HG02678 (cell line): ENCODE data around the gene SELENOM.
A peak's percentile ranks its signal among the peaks of the same experiment; 100 is the strongest.

Experiments used
- ATAC-seq: cut with Tn5 transposase; IDR thresholded peaks from one replicate; pipeline ENCODE4 v1.9.1; 2021; ENCODE audit warnings: mild to moderate bottlenecking, moderate library complexity; ENCODE audit not compliant: unreplicated experiment

The SELENOM gene, protein sequence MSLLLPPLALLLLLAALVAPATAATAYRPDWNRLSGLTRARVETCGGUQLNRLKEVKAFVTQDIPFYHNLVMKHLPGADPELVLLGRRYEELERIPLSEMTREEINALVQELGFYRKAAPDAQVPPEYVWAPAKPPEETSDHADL

DNA sequence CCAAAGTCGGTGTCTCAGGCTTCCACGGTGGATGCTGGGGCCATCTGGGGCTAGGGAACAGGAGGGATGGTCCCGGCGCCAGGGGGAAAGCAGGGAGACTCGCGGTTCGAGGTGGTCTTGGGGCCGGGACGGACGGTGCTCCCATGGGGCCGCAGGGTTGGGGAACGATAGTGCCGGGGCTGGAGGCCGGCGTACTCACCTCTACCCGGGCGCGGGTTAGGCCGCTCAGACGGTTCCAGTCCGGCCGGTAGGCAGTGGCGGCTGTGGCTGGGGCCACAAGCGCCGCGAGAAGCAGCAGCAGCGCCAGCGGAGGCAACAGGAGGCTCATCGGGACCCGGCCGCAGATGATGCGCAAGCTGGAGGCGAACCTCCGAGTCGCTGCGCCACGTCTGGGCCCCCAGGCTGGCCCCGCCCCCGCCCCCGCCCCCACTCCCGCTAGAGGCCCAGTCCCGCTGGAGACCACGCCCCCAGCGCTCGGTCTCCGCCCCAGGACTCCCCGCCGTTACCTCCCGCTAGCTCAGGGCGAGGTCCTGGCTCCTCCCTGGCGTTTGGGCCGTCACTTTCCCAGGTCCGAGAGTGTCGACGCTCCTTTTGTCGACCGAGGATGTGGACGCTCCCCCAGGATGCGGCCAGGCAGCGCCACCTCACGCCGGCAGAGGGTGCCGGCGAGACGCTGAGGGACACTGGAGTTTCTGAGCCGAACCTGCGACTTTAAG is at the start of gene SELENOM:
SELENOM (minus strand) TSS at position 391 of the 716 bp plus-strand sequence; CDS start at position 328, 63 bp downstream.
- peak; percentile 84 for ATAC-seq

DNA sequence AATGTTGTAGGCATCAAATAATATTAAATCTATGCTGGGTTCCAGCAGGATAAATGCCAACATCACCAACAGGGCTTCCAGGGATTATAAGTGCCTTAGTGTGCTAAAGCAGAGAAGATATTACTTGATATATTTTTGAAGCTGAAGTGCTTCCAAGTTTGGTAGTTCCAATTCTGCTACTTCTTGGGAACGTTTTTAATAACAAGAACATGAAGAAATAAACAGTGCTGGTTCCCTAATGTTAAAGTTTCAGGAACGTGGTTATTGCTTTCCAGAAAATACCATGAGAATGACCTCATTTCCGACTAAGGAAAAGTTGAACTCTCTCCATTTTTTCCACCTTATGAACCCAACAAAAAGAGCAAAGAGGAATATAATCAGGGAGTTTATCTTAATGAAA is 48.1 kb upstream of the SELENOM start:
- ATAC-seq: no peak

GRCh38 chr22:31154975-31155374 is 47.6 kb upstream of the SELENOM start:
- ATAC-seq: no peak

GRCh38 chr22:31153357-31153756 is 46.0 kb upstream of the SELENOM start:
- no peak for ATAC-seq

DNA sequence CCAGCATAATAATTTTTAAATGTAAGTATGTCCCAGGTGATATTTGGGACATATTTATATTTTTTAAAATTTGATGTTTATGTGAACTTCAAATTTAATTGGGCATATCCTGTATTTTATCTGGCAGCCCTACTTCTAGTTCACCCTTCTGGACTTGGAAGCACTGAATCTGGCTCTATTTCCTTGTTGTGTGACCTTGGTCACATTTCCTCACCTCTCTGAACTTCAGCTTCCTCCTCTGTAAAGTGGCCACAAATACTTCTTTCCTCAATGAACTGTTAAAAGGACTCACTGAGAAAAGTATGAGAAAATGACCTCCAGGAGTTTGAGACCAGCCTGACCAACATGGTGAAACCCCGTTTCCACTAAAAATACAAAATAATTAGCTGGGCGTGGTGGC is 44.5 kb upstream of the SELENOM start:
- ATAC-seq: no peak

- no peak for ATAC-seq
Observed at GRCh38 chr22:31150615-31151014, 43.2 kb upstream of the SELENOM start.

GRCh38 chr22:31148953-31149627 is 41.7 kb upstream of the SELENOM start:
- no peak for ATAC-seq

DNA sequence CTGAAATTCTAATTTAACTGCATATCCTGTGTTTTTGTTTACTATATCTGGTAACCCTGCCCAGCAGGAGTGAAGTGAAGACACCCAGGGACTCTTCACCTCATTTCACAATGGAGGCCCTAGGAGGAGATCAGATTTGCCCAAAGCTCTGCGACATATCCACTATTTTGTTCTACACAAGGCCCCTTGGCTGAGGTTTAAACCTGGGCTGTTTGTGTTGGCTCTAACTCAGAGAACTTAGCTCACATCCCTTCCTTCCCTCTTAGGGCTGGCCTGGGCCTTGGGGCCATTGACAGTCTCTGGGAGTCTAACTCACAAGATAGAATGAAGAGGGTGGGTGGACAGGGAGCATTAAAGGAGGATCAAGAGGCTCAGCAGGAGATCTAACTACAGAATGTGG is 41.1 kb upstream of the SELENOM start:
- no peak for ATAC-seq

- no peak for ATAC-seq
Observed at GRCh38 chr22:31144223-31144622, 36.9 kb upstream of the SELENOM start.

DNA sequence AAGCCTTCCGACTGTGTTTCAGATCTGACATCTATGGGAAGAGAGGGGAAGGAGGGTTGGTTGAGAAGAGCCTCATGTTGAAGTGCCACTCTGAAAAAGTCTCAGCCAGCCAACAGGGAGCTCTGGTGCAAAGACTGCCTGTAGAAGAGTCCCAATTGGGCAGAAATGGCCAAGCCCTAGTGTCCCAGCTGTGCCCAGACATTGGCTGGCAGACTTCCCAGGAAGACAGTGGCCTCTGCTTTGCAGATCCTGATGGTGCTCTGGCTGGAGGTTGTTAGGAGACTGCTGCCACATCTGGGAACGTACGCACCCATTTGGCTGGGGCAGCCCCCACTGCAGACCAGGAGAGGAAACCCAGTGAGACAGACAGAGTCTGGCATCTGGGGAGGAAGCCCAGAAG is 36.2 kb upstream of the SELENOM start:
- ATAC-seq: no peak

DNA sequence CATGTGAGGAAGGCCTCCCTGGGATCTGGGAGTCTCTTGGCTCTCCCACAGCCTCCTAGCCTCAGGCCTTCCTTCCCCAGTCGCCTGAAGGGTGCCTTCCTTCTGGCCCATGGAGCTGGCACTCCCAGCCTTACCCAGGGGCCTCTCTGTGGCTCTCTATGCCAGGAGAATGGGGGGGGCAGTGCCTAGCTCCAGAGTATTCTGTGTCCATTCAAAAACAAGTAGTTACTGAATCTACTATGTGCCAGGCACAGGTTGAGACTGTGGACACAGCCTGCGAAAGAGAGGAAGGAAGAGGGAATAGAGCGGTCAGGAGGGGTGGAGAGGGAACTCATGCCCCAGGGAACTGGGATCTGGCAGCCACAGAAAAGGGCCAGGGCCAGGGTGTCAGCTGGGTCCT is 35.7 kb upstream of the SELENOM start:
- ATAC-seq: no peak

- ATAC-seq: no peak
Observed at GRCh38 chr22:31142285-31142684, 34.9 kb upstream of the SELENOM start.

DNA sequence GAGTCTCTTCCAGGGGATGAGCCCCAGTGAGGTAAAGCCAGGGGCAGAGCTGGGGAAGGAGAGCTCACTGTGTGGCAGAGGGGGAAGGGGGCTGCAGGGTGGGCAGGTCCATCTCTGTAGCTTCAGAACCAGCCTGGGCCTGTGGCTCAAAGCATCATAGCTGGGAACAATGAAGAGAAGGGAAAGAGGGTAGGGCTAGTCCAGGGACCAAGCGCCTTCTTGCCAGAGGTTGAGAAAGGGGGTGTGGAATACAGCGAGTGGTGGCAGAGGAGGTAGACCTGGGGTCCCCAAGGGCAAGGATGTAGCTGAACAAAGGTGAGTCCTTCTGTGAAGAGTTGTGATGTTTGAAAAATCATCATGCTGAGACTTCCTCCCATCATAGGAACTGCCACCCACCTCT is 34.2 kb upstream of the SELENOM start:
- ATAC-seq: no peak

DNA sequence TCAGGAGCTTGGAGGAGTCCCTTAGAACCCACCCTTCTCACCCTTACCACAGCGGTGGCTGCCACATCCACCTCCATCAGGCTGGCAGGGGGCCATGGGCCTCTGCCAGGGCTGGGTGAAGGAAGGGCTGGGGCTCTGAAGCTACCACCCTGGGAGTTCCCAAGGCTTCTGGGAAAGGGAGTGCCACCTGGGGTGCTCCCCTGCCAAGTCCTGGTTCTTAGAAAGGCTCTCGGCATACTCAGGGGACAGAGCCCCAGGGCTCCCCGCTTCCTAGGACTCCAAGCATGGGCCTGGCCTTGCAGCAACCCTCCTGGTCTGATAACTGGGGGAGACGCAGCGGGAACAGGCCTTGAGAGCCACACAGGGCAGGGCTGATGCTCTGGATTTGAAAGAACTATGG is 33.4 kb upstream of the SELENOM start:
- ATAC-seq: no peak

GRCh38 chr22:31139866-31140716 is 32.7 kb upstream of the SELENOM start, which contains the start of gene PLA2G3:
PLA2G3 (minus strand) TSS chr22:31140508; CDS start chr22:31140354, 154 bp downstream.
- no peak for ATAC-seq

DNA sequence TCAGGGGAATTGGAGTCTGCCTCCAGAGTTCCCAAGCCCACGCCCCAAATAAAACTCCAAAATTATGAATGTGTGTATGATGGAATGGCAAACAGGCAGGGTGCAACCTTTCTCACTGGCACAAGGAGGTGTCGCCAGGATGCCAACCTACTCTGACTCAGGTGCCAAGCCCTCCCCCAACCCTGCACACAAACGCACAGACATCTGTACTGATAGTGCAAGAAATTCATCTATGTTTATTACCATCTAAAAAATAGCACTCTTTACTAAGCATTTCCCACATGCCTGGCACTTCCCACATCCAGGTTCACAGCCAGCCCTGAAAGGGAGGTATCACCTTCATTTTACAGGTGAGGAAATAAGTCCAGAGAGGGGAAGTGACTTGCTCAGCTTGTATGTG is 31.7 kb upstream of the SELENOM start:
- ATAC-seq: no peak

DNA sequence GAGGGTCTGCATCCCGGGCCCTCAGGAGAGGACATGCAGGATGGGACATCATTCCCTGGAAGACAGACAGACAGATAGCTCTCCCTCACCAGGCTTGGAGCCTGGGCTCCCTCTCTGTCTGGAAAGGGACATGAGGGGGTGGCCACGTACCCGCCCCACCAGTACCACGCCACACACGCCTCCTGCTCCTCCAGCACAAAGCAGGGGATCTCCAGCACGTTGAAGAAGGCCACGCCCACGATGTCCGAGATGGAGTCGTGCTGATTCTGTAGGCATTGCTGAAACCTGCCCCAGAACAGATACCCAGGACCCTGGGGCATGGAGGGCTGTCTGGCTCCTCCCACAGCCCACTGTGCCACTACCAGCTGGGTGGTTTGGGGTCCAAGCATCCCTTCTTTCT is 30.8 kb upstream of the SELENOM start:
- no peak for ATAC-seq

GRCh38 chr22:31137721-31138120 is 30.4 kb upstream of the SELENOM start:
- no peak for ATAC-seq

DNA sequence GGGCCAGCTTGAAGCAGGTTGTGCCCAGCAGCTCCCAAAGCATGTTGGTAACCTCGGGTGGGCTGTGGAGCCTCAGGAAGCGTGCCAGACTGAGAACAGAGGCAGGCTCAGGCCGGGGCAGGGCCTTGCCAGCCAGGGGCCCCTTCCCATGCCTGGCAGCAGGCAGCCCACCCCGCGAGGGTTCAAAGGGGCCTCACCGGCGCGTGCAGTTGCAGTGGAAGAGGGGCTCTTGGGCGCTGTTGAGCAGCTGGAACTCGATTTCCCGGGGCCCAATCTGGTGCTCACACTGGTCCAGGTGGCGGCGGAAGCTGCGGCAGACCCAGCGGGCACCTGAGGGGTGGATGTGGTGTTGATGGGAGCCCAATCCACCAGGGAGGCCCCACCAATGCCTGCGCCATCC is 29.3 kb upstream of the SELENOM start:
- no peak for ATAC-seq

- no peak for ATAC-seq
Observed at GRCh38 chr22:31136155-31136554, 28.8 kb upstream of the SELENOM start.

DNA sequence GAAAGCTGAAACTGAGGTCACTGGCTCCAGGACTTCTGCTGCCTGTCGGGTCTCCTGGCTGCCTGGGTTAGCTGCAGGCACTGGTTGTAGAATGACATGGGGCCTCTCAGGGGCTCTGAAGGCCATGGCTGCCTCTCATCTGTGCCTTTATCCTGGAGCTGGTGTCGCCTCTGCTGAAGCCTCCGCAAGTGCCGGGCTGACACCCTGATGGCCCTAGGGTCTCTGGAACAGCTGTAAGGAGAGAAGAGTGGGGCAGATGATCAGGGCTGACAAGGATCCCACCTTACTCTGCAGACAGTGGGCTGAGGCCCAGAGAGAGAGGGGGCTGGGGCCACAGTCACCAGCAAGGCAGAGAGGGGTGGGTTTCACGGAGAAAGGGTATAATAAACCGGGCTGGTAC is 28.3 kb upstream of the SELENOM start:
- no peak for ATAC-seq
